ENCODE data around the gene CCRL2.

GRCh38 chr3:46367811-46368210 is 39.2 kb upstream of the CCRL2 start:
- TF ChIP-seq CTCF (conservative IDR thresholded peaks at IDR 0.05 in 1 of 2, IDR thresholded peaks at IDR 0.05 in 1 of 2; ENCODE audit: low read depth in 1 of 2, low read length in 2 of 2), result no peak
- no peak for TF ChIP-seq EZH2 (IDR thresholded peaks at IDR 0.05; ENCODE audit: low read length, missing control alignments)
